Endodermal cell (in vitro differentiated cells): ENCODE data around the gene DVL3. TPM values are rescaled to one million over a fixed set of nuclear protein-coding genes. Genes with fewer than 3 reads are reported as not detected.

Experiments
- DNase-seq: peaks from one replicate; pipeline ENCODE4 v3.0.0-alpha.2; 2017
- H3K27ac ChIP-seq: 2 replicates; pipeline ENCODE4 v1.5.1; 2013; ENCODE audit warnings: mild to moderate bottlenecking, low read depth, low read length, moderate library complexity
- H3K27me3 ChIP-seq: 2 replicates; pipeline ENCODE4 v1.6.1; 2013; ENCODE audit warnings: mild to moderate bottlenecking, low read length, moderate library complexity; ENCODE audit not compliant: insufficient read depth, control insufficient read depth, poor library complexity, severe bottlenecking
- H3K36me3 ChIP-seq: 2 replicates; pipeline ENCODE4 v1.7.0; 2013; ENCODE audit warnings: mild to moderate bottlenecking, low read length, moderate library complexity; ENCODE audit not compliant: control insufficient read depth, insufficient read depth
- H3K4me1 ChIP-seq: one replicate; pipeline ENCODE4 v1.7.0; 2013; ENCODE audit warnings: low read length; ENCODE audit not compliant: control insufficient read depth, insufficient read depth
- H3K4me3 ChIP-seq: 2 replicates; pipeline ENCODE4 v1.5.1; 2013; ENCODE audit warnings: mild to moderate bottlenecking, low read length, moderate library complexity
- H3K9ac ChIP-seq: 2 replicates; pipeline ENCODE4 v1.6.1; 2013; ENCODE audit warnings: mild to moderate bottlenecking, low read length, moderate library complexity; ENCODE audit not compliant: poor library complexity, severe bottlenecking; ENCODE audit errors: extremely low read depth
- H3K9me3 ChIP-seq: 2 replicates; pipeline ENCODE4 v1.6.1; 2013; ENCODE audit warnings: mild to moderate bottlenecking, low read length, moderate library complexity; ENCODE audit not compliant: control insufficient read depth
- H3K27ac Mint-ChIP-seq: 2 replicates; pipeline ENCODE4 v1.8.0; 2020; ENCODE audit warnings: mixed read lengths
- H3K27me3 Mint-ChIP-seq: 2 replicates; pipeline ENCODE4 v1.8.0; 2021; ENCODE audit warnings: mild to moderate bottlenecking, mixed read lengths; ENCODE audit not compliant: insufficient read depth
- H3K36me3 Mint-ChIP-seq: 2 replicates; pipeline ENCODE4 v1.8.0; 2020; ENCODE audit warnings: low read depth, mixed read lengths
- H3K4me1 Mint-ChIP-seq: 2 replicates; pipeline ENCODE4 v1.8.0; 2020; ENCODE audit warnings: mixed read lengths
- H3K4me3 Mint-ChIP-seq: 2 replicates; pipeline ENCODE4 v1.8.0; 2020; ENCODE audit warnings: mild to moderate bottlenecking, moderate library complexity, mixed read lengths
- H3K9me3 Mint-ChIP-seq: 2 replicates; pipeline ENCODE4 v1.8.0; 2020; ENCODE audit warnings: mild to moderate bottlenecking, mixed read lengths
- WGBS, 2 experiments: methylation state at CpG; one replicate each; pipeline versions ENCODE4 v1.1.5 to v1.1.7; 2013; ENCODE audit warnings: missing lambda C conversion rate in 2 of 2, mixed read lengths in 1 of 2; ENCODE audit not compliant: insufficient coverage in 1 of 2, insufficient read length in 1 of 2; 5-methylcytosine and 5-hydroxymethylcytosine counted together
- total RNA-seq, 2 donors: library from RNA; stranded (reverse); fragmentation: NEBNext Ultra II Directional in 1 of 2; extraction: Animal tissue kit (Norgen Biotek cat#: 25700) in 1 of 2; gene quantifications; 2 replicates in 1 of 2; 3 replicates in 1 of 2; pipeline ENCODE4 v1.2.1, GENCODE V29; 2021
- TF ChIP-seq, protein P1 (sequence below): fragments of 200-600 bp; sonication (generic); conservative IDR thresholded peaks from 2 replicates; pipeline ENCODE4 v1.5.0; 2021; ENCODE audit warnings: antibody characterized with exemption, mild to moderate bottlenecking

Gene DVL3
- total RNA-seq, 2 donors from 2014 or later, result 90.5 to 95.1 TPM

- no peaks in the 10 kb centered on the region for H3K27me3 Mint-ChIP-seq
- no peak overlapping the region for H3K9ac ChIP-seq
- no peaks in the 10 kb centered on the region for H3K9me3 Mint-ChIP-seq
- H3K36me3 ChIP-seq, result peaks cover 54% of the 10 kb centered on the region
- H3K9me3 ChIP-seq, result no peaks in the 10 kb centered on the region
- H3K4me3 Mint-ChIP-seq, result no peak overlapping the region
- H3K27me3 ChIP-seq, result no peaks in the 10 kb centered on the region
- TF ChIP-seq, protein P1, sequence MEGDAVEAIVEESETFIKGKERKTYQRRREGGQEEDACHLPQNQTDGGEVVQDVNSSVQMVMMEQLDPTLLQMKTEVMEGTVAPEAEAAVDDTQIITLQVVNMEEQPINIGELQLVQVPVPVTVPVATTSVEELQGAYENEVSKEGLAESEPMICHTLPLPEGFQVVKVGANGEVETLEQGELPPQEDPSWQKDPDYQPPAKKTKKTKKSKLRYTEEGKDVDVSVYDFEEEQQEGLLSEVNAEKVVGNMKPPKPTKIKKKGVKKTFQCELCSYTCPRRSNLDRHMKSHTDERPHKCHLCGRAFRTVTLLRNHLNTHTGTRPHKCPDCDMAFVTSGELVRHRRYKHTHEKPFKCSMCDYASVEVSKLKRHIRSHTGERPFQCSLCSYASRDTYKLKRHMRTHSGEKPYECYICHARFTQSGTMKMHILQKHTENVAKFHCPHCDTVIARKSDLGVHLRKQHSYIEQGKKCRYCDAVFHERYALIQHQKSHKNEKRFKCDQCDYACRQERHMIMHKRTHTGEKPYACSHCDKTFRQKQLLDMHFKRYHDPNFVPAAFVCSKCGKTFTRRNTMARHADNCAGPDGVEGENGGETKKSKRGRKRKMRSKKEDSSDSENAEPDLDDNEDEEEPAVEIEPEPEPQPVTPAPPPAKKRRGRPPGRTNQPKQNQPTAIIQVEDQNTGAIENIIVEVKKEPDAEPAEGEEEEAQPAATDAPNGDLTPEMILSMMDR, result peak; percentile 79
- no peak overlapping the region for H3K27ac ChIP-seq
- H3K4me3 ChIP-seq, result no peak overlapping the region
- no peaks in the 10 kb centered on the region for H3K4me1 ChIP-seq
- 81 to 94% methylated on average over 3 to 4 of the region's 4 CpGs for WGBS, 2 experiments
- peak overlapping the region; percentile 56 for H3K27ac Mint-ChIP-seq
- peak; percentile 86 for DNase-seq
- H3K4me1 Mint-ChIP-seq, result peaks cover 8% of the 10 kb centered on the region
- peaks cover 38% of the 10 kb centered on the region for H3K36me3 Mint-ChIP-seq
These were observed 10.1 kb upstream of the DVL3 start for GRCh38 chr3:184145111-184145524.

DNA sequence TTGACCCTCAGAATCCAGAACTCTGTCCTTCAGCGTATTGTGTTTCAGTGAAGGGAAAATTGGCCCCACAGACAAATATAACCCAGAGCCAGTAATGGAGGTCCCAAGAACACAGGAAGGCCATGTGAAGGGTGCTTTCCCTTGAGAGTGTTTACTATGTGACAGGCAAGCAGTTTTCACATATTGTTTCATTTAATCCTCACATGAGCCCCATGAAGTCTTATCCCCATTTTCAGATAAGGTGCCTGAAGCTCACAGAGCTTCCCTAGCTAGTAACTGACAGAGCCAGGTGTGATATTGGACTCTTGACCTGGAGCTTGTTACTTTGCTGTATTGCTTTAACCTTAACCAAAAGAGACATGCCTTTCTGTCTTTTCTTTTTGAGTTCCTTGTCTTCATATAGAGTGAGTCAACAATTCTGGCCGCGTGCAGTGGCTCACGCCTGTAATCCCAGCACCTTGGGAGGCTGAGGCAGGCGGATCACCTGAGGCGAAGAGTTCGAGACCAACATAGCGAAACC, 9.4 kb upstream of the DVL3 start:
- Mint-ChIP-seq H3K36me3 (peaks cover 31% of the 10 kb centered on the region), H3K4me1 (peaks cover 8% of the 10 kb centered on the region), H3K27me3 (no peaks in the 10 kb centered on the region), H3K9me3 (no peaks in the 10 kb centered on the region), H3K27ac (peak overlapping the region; percentile 56), H3K4me3 (no peak overlapping the region)
- DNase-seq, result no peak
- WGBS, 2 experiments, result 85 to 94% methylated on average over 8 of the region's 8 CpGs
- Histone ChIP-seq H3K36me3 (peaks cover 47% of the 10 kb centered on the region), H3K27me3 (no peaks in the 10 kb centered on the region), H3K9me3 (no peaks in the 10 kb centered on the region), H3K27ac (no peak overlapping the region), H3K4me1 (no peaks in the 10 kb centered on the region), H3K9ac (no peak overlapping the region), H3K4me3 (no peak overlapping the region)
- TF ChIP-seq, protein P1, result no peak

- Mint-ChIP-seq H3K36me3 (peaks cover 9% of the 10 kb centered on the region), H3K27ac (no peak overlapping the region), H3K27me3 (no peaks in the 10 kb centered on the region), H3K4me3 (no peak overlapping the region), H3K4me1 (peaks cover 8% of the 10 kb centered on the region), H3K9me3 (no peaks in the 10 kb centered on the region)
- 94% methylated on average over 3 of the region's 3 CpGs; no CpG with 5 or more reads in 1 of the 2 experiments for WGBS, 2 experiments
- H3K27ac ChIP-seq, result no peak overlapping the region
- TF ChIP-seq, protein P1, result no peak
- no peaks in the 10 kb centered on the region for H3K9me3 ChIP-seq
- no peak overlapping the region for H3K4me3 ChIP-seq
- H3K27me3 ChIP-seq, result no peaks in the 10 kb centered on the region
- no peaks in the 10 kb centered on the region for H3K4me1 ChIP-seq
- no peak overlapping the region for H3K9ac ChIP-seq
- peaks cover 25% of the 10 kb centered on the region for H3K36me3 ChIP-seq
- DNase-seq, result no peak
These were observed 7.1 kb upstream of the DVL3 start for GRCh38 chr3:184148076-184148475.
